SJSA1 (cell line): ENCODE data around the gene PTPRB. TPM values are rescaled to one million over a fixed set of nuclear protein-coding genes. Genes with fewer than 3 reads are reported as not detected.
A peak's percentile ranks its signal among the peaks of the same experiment; 100 is the strongest.

Source experiments
- DNase-seq, 2 experiments: peaks; one replicate each; pipeline ENCODE4 v3.0.0-alpha.2; 2015 to 2020; ENCODE audit warnings: low spot score in 2 of 2, low read depth in 1 of 2
- H3K27ac ChIP-seq: fragments of 250-450 bp; sonication (Bioruptor Pico); 2 replicates; pipeline ENCODE4 v1.5.1; 2020; ENCODE audit warnings: mild to moderate bottlenecking, moderate library complexity
- H3K27me3 ChIP-seq: fragments of 250-450 bp; sonication (Bioruptor Pico); replicated peaks from 2 replicates; pipeline ENCODE4 v1.5.1; 2020; ENCODE audit warnings: mild to moderate bottlenecking, moderate library complexity
- H3K36me3 ChIP-seq: fragments of 250-450 bp; sonication (Bioruptor Pico); 2 replicates; pipeline ENCODE4 v1.5.1; 2020; ENCODE audit warnings: mild to moderate bottlenecking
- H3K4me1 ChIP-seq: fragments of 250-450 bp; sonication (Bioruptor Pico); replicated peaks from 2 replicates; pipeline ENCODE4 v1.6.1; 2021; ENCODE audit warnings: mild to moderate bottlenecking
- H3K4me3 ChIP-seq: fragments of 250-450 bp; sonication (Bioruptor Pico); 2 replicates; pipeline ENCODE4 v1.5.1; 2020; ENCODE audit warnings: mild to moderate bottlenecking
- H3K9me3 ChIP-seq: fragments of 250-450 bp; sonication (Bioruptor Pico); replicated peaks from 2 replicates; pipeline ENCODE4 v1.5.1; 2020; ENCODE audit warnings: mild to moderate bottlenecking
- total RNA-seq: library from RNA; depleted of rRNA; stranded (reverse); fragments of >200 nt; shearing (Covaris generic); gene quantifications from 2 replicates; pipeline ENCODE4 v1.2.3, GENCODE V29; 2014

Gene PTPRB
- total RNA-seq, 1 experiment from 2014 or later: 4.5 TPM

DNA sequence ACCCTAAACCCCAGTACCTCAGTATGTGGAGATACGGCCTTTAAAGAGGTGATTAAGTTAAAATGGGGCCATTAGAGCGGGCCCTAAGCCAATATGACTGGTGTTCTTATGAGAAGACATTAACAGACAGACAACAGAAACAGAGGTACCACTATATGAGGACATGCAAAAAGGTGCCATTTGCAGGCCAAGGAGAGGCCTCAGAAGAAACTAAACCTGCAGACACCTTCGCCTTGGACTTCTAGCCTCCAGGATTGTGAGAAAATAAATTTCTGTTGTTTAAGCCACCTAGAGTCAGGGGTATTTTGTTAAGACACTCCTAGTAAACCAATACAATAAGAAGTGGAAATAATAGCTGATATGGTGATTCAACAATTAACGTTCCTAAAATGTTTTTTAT lies 32.6 kb downstream of the PTPRB start:
- Histone ChIP-seq H3K4me1 (peaks cover 8% of the 10 kb centered on the region), H3K27ac (no peak overlapping the region)
- no peak for DNase-seq

DNA sequence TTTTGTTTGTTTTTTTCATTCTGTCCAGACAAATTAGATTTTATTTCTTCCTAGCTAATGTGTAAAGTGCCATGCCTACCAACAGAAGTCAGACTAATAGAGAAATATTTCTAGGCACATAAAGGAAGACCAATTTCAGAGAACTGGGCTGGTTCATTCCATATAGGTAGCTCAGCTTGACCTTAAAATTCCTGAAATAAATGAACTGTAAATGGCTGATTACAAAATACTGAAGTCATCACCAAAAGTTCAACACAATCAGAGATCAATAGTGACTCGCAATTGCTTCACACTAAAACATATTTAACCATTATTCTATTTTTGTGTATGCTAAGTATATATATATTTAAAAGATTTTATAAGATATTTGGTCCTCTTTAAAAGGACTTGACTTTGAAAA lies 34.2 kb downstream of the PTPRB start:
- Histone ChIP-seq H3K36me3 (no peaks in the 10 kb centered on the region), H3K4me3 (no peak overlapping the region), H3K9me3 (no peaks in the 10 kb centered on the region), H3K4me1 (no peaks in the 10 kb centered on the region), H3K27me3 (0 out of 2 replicates have a peak, but pooled peaks cover 2% of the 10 kb centered on the region), H3K27ac (no peak overlapping the region)
- no peak for DNase-seq

More for the DNA sequence above, 32.6 kb downstream of the PTPRB start:
- no peaks in the 10 kb centered on the region for H3K36me3 ChIP-seq
- H3K27me3 ChIP-seq: no peaks in the 10 kb centered on the region
- no peaks in the 10 kb centered on the region for H3K9me3 ChIP-seq
- no peak overlapping the region for H3K4me3 ChIP-seq

DNA sequence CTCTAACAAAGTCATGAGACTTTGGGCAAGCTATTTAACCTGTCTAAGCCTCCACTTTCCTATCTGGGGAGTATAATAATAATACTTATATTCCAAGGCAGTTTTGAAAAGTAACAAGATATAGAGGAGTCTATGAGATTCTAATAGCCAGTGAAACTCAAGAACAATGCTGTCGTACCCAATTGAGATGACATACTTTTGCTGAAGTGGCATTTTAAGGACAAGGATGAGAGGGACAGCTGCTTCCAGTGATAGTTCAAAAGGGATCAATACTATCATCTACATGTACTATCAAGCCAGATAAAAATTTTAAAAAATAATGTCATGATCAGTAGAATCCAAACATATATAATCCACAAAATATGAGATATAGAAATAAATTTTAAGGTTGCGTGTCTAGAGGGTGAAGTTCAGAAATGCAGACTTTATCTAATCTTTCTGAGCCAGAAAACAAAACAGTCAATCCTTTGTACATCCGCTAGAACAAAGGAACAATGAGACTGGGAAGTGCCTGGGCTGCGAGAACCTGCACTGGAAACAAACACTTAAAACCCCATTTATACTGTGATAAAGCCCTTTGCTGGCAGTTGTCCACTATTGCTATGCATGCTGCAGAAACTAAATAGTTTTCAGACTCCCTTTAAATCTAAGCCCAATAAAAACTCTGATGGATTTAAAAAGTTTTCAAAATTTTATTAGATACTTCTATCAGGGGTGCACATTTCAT lies 38.6 kb downstream of the PTPRB start:
- DNase-seq: no peak

DNA sequence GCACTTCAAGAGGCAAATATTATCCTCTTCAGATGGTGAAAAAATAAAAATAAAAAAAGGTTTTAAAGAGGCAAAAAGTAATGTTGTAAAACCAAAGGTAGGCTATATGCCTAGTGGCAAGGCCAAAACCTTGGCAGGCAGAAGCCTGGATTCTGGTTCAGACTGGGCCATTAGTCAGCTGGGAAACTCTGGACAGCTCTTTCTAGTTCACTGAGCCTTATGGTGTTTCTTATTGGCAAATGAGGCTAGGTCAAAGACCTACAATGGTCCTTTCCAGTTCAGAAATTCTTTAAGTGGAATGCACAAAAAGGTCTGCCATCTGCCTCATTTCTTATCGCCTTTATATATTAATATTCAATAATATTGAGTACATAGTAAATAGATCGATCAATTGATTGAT lies 44.6 kb downstream of the PTPRB start:
- Histone ChIP-seq H3K27ac (no peak overlapping the region), H3K36me3 (peaks cover 4% of the 10 kb centered on the region; the same call in 1 of the 2 replicates), H3K4me3 (no peak overlapping the region), H3K4me1 (no peaks in the 10 kb centered on the region), H3K9me3 (no peaks in the 10 kb centered on the region), H3K27me3 (no peaks in the 10 kb centered on the region)
- no peak for DNase-seq

More for the DNA sequence above, 38.6 kb downstream of the PTPRB start:
- H3K4me1 ChIP-seq: no peaks in the 10 kb centered on the region
- no peaks in the 10 kb centered on the region for H3K36me3 ChIP-seq
- no peak overlapping the region for H3K27ac ChIP-seq
- no peaks in the 10 kb centered on the region for H3K9me3 ChIP-seq
- H3K27me3 ChIP-seq: 0 out of 2 replicates have a peak, but pooled peaks cover 2% of the 10 kb centered on the region
- no peak overlapping the region for H3K4me3 ChIP-seq

- no peak overlapping the region for H3K4me3 ChIP-seq
- H3K4me1 ChIP-seq: no peaks in the 10 kb centered on the region
- DNase-seq: no peak
- no peak overlapping the region for H3K27ac ChIP-seq
- peaks cover 4% of the 10 kb centered on the region; the same call in 1 of the 2 replicates for H3K36me3 ChIP-seq
- H3K9me3 ChIP-seq: no peaks in the 10 kb centered on the region
- no peaks in the 10 kb centered on the region for H3K27me3 ChIP-seq
Measured at GRCh38 chr12:70590549-70591226, 46.5 kb downstream of the PTPRB start.

DNA sequence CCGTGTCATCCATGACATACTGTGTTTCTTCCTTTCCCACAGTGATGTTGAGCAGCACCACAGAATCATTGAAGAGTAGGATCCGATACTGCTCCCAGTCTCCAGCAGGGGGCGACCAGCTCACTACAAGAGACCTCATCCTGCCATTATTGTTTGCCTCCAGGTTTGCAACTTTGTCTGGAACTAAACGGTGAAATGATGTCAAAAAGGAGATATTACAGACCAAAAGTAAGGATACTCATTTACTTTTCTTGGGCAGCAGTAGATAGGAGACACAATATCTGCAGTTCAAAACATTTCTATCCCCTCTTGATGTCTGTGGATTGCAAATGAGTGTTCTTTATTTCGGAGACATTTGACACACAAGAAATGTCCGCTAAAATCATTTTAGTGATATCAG lies 47.2 kb downstream of the PTPRB start:
- DNase-seq: peak; percentile 62 to 75
- Histone ChIP-seq H3K27me3 (no peaks in the 10 kb centered on the region), H3K9me3 (no peaks in the 10 kb centered on the region), H3K27ac (no peak overlapping the region), H3K4me1 (no peaks in the 10 kb centered on the region), H3K4me3 (no peak overlapping the region), H3K36me3 (peaks cover 4% of the 10 kb centered on the region; the same call in 1 of the 2 replicates)

GRCh38 chr12:70584332-70584731 lies 52.9 kb downstream of the PTPRB start:
- Histone ChIP-seq H3K36me3 (no peaks in the 10 kb centered on the region), H3K9me3 (no peaks in the 10 kb centered on the region), H3K4me3 (no peak overlapping the region), H3K4me1 (no peaks in the 10 kb centered on the region), H3K27ac (no peak overlapping the region), H3K27me3 (no peaks in the 10 kb centered on the region)
- DNase-seq: no peak

GRCh38 chr12:70583251-70583650 lies 54.0 kb downstream of the PTPRB start:
- Histone ChIP-seq H3K36me3 (no peaks in the 10 kb centered on the region), H3K4me1 (no peaks in the 10 kb centered on the region), H3K27me3 (no peaks in the 10 kb centered on the region), H3K27ac (no peak overlapping the region), H3K9me3 (no peaks in the 10 kb centered on the region), H3K4me3 (no peak overlapping the region)
- DNase-seq: no peak

DNA sequence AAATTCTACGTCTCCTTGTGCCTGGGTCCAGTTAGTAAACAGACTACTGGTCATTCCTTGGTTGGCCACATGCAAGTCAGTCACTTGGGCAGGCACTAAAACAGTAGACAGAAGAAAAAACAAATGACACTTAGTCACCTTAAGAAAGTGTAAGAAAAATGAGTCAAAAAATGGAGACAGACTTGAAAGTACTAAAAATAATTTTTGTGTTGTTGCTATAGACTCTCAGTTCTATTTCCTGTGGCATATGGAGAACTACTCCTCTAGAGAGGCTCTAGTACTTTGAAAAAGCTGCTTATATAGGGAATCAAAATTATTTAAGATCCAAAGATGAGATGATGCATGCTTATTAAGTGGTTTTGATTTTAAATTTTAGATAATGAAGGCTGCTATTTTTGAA lies 56.0 kb downstream of the PTPRB start:
- H3K27me3 ChIP-seq: no peaks in the 10 kb centered on the region
- no peaks in the 10 kb centered on the region for H3K36me3 ChIP-seq
- no peaks in the 10 kb centered on the region for H3K4me1 ChIP-seq
- no peak for DNase-seq
- no peak overlapping the region for H3K27ac ChIP-seq
- no peaks in the 10 kb centered on the region for H3K9me3 ChIP-seq
- H3K4me3 ChIP-seq: no peak overlapping the region

GRCh38 chr12:70577283-70577634 lies 60.0 kb downstream of the PTPRB start:
- Histone ChIP-seq H3K36me3 (no peaks in the 10 kb centered on the region), H3K27me3 (no peaks in the 10 kb centered on the region), H3K4me3 (no peak overlapping the region), H3K27ac (no peak overlapping the region), H3K4me1 (no peaks in the 10 kb centered on the region), H3K9me3 (no peaks in the 10 kb centered on the region)
- no peak for DNase-seq

DNA sequence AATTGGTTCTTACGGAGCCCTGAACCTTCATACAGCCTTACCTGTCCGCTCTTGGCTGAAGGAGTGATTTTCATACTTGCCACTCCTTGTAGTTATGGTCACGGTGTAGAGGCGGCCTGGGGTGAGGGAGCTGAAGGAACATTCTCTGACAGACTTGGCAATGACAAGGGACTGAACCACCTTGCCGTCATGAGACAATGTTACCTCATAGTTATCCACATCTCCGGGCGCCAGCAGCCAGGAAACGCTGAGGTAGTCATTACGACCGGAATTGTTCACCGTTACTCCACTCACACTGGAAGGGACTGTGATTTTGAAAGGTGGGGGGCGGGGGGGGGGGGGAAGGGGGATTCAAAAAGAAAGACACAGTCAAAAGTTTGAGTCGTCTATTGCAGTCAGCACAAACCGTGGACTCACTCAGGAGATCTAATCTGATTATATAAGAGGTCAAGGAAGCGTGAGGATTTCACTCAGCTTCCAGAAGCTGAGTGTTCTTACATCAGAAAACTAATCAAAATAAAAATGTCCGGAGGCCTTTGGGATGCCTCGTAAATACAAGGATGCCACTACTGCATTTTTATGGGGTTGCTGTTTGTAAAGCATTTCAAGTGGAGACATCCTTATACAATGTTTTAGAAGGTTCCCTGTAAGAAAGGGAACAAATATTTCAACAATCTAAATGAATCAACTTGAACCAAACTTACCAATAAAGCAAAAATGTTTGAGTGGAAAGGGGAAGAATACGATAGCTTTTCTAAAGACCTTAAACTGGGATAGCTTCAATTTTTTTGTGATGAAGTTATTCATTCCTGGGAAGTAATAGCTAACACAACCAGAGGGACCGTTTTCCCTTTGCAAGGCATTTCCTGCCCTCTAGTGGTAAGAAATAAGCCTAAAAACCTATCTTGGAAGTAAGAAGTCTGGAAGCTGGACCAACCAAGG lies 60.6 kb downstream of the PTPRB start:
- Histone ChIP-seq H3K27me3 (no peaks in the 10 kb centered on the region), H3K36me3 (no peaks in the 10 kb centered on the region), H3K4me1 (no peaks in the 10 kb centered on the region), H3K27ac (no peak overlapping the region), H3K9me3 (no peaks in the 10 kb centered on the region), H3K4me3 (no peak overlapping the region)
- peak in 1 of 2 experiments; percentile 60 for DNase-seq

GRCh38 chr12:70571705-70572268 lies 65.4 kb downstream of the PTPRB start:
- no peaks in the 10 kb centered on the region for H3K27me3 ChIP-seq
- no peaks in the 10 kb centered on the region for H3K4me1 ChIP-seq
- no peak overlapping the region for H3K27ac ChIP-seq
- no peaks in the 10 kb centered on the region for H3K36me3 ChIP-seq
- H3K4me3 ChIP-seq: no peak overlapping the region
- no peaks in the 10 kb centered on the region for H3K9me3 ChIP-seq
- no peak for DNase-seq

DNA sequence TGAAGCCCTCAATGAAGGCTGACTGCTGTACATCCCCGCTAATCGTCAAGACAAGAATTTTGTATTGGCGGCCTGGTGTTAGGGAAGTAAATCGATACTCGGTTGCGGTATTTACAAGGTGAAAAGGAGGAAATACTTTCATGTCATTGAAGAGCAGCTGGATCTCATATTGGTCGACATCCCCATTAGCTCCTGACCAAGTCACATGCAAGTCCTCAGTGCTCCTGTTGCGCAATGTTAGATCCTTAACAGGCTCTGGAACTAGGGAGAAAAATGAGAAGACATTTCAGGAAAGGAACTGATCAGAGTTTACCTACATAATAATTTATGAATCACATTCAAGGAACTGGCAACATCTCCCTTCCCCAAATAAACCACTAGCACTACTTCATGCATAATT lies 66.2 kb downstream of the PTPRB start:
- no peak overlapping the region for H3K4me3 ChIP-seq
- H3K9me3 ChIP-seq: no peaks in the 10 kb centered on the region
- H3K27me3 ChIP-seq: no peaks in the 10 kb centered on the region
- no peak overlapping the region for H3K27ac ChIP-seq
- no peak for DNase-seq
- no peaks in the 10 kb centered on the region for H3K36me3 ChIP-seq
- H3K4me1 ChIP-seq: no peaks in the 10 kb centered on the region
